ENCODE results near the gene CCDC88B.

CCDC88B gene

DNA sequence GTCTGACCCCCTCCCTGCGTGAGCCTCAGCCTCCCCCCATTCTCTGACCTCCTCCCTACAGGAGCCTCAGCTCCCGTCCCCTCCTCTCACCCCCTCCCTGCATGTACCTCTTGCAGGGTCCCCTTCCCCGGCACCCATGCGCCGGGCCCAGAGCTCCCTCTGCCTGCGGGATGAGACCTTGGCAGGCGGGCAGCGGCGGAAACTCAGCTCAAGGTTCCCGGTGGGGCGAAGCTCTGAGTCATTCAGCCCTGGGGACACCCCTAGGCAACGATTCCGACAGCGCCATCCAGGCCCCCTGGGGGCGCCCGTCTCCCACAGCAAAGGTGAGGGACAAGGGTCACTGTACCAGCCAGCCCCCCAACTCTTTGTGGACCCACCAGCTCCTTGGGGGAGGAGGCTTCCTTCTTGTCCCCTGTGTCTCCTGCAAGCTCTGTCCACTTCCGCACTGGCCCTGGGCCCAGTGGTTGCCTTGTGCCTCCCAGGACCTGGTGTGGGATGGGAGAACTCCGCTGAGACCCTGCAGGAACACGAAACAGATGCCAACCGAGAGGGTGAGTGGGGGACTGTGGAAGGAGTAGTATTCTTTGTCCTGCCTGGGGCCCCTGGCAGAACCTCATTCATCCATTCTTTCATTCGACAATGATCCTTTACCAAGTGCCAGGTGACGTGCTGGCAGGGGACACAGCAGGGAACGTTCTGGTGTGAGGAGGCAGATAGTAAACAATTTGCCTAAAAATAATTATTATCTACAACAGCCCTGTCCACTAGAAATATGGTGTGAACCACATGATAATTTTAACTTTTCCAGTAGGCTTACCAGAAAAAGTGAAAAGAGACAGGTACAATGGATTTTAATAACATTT, 15.3 kb downstream of the CCDC88B start (continued):
- TF ChIP-seq ZNF148 (tag by site-specific recombination; IDR thresholded peaks at IDR 0.05; ENCODE audit: borderline replicate concordance) (no peak), ZNF639 (tag by site-specific recombination; IDR thresholded peaks at IDR 0.05) (no peak), ZBTB20 (tag by site-specific recombination; IDR thresholded peaks at IDR 0.05) (peak; percentile 36; the same call in 1 of the 2 replicates), ZNF629 (tag by site-specific recombination; IDR thresholded peaks at IDR 0.05) (peak; percentile 45; the same call in 1 of the 2 replicates), ZNF239 (tag by site-specific recombination; IDR thresholded peaks at IDR 0.05) (no peak), GLI2 (tag by site-specific recombination; IDR thresholded peaks at IDR 0.05; ENCODE audit: borderline replicate concordance, low read depth) (no peak), ZNF184 (tag by site-specific recombination; IDR thresholded peaks at IDR 0.05) (no peak), ZNF610 (tag by site-specific recombination; IDR thresholded peaks at IDR 0.05; ENCODE audit: borderline replicate concordance) (no peak), ZNF155 (tag by site-specific recombination; IDR thresholded peaks at IDR 0.05) (no peak), YY1 (tag by site-specific recombination; IDR thresholded peaks at IDR 0.05) (no peak), ZNF777 (tag by site-specific recombination; IDR thresholded peaks at IDR 0.05; ENCODE audit: borderline replicate concordance) (no peak), ZNF658 (tag by site-specific recombination; IDR thresholded peaks at IDR 0.05) (no peak), ZNF747 (tag by site-specific recombination; IDR thresholded peaks at IDR 0.05) (no peak), ZNF362 (tag by site-specific recombination; IDR thresholded peaks at IDR 0.05) (no peak), ZSCAN30 (tag by site-specific recombination; IDR thresholded peaks at IDR 0.05) (peak; percentile 64; the same call in 1 of the 2 replicates), ZNF670 (tag by site-specific recombination; IDR thresholded peaks at IDR 0.05; ENCODE audit: low read depth) (no peak), TRIM28 (IDR thresholded peaks at IDR 0.05; ENCODE audit: borderline replicate concordance, low read length) (no peak), SCRT2 (tag by site-specific recombination; IDR thresholded peaks at IDR 0.05) (no peak), ZNF404 (tag by site-specific recombination; IDR thresholded peaks at IDR 0.05) (no peak), ZFP37 (tag by site-specific recombination; IDR thresholded peaks at IDR 0.05) (no peak)
- TF ChIP-seq, protein P1, sequence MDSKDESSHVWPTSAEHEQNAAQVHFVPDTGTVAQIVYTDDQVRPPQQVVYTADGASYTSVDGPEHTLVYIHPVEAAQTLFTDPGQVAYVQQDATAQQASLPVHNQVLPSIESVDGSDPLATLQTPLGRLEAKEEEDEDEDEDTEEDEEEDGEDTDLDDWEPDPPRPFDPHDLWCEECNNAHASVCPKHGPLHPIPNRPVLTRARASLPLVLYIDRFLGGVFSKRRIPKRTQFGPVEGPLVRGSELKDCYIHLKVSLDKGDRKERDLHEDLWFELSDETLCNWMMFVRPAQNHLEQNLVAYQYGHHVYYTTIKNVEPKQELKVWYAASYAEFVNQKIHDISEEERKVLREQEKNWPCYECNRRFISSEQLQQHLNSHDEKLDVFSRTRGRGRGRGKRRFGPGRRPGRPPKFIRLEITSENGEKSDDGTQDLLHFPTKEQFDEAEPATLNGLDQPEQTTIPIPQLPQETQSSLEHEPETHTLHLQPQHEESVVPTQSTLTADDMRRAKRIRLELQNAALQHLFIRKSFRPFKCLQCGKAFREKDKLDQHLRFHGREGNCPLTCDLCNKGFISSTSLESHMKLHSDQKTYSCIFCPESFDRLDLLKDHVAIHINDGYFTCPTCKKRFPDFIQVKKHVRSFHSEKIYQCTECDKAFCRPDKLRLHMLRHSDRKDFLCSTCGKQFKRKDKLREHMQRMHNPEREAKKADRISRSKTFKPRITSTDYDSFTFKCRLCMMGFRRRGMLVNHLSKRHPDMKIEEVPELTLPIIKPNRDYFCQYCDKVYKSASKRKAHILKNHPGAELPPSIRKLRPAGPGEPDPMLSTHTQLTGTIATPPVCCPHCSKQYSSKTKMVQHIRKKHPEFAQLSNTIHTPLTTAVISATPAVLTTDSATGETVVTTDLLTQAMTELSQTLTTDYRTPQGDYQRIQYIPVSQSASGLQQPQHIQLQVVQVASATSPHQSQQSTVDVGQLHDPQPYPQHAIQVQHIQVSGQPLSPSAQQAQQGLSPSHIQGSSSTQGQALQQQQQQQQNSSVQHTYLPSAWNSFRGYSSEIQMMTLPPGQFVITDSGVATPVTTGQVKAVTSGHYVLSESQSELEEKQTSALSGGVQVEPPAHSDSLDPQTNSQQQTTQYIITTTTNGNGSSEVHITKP (tag by site-specific recombination; IDR thresholded peaks at IDR 0.05): peak; percentile 30; the same call in 1 of the 2 replicates
- TF ChIP-seq, protein P2, sequence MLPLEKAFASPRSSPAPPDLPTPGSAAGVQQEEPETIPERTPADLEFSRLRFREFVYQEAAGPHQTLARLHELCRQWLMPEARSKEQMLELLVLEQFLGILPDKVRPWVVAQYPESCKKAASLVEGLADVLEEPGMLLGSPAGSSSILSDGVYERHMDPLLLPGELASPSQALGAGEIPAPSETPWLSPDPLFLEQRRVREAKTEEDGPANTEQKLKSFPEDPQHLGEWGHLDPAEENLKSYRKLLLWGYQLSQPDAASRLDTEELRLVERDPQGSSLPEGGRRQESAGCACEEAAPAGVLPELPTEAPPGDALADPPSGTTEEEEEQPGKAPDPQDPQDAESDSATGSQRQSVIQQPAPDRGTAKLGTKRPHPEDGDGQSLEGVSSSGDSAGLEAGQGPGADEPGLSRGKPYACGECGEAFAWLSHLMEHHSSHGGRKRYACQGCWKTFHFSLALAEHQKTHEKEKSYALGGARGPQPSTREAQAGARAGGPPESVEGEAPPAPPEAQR (tag by site-specific recombination; IDR thresholded peaks at IDR 0.05): no peak
- TF ChIP-seq, protein P3, sequence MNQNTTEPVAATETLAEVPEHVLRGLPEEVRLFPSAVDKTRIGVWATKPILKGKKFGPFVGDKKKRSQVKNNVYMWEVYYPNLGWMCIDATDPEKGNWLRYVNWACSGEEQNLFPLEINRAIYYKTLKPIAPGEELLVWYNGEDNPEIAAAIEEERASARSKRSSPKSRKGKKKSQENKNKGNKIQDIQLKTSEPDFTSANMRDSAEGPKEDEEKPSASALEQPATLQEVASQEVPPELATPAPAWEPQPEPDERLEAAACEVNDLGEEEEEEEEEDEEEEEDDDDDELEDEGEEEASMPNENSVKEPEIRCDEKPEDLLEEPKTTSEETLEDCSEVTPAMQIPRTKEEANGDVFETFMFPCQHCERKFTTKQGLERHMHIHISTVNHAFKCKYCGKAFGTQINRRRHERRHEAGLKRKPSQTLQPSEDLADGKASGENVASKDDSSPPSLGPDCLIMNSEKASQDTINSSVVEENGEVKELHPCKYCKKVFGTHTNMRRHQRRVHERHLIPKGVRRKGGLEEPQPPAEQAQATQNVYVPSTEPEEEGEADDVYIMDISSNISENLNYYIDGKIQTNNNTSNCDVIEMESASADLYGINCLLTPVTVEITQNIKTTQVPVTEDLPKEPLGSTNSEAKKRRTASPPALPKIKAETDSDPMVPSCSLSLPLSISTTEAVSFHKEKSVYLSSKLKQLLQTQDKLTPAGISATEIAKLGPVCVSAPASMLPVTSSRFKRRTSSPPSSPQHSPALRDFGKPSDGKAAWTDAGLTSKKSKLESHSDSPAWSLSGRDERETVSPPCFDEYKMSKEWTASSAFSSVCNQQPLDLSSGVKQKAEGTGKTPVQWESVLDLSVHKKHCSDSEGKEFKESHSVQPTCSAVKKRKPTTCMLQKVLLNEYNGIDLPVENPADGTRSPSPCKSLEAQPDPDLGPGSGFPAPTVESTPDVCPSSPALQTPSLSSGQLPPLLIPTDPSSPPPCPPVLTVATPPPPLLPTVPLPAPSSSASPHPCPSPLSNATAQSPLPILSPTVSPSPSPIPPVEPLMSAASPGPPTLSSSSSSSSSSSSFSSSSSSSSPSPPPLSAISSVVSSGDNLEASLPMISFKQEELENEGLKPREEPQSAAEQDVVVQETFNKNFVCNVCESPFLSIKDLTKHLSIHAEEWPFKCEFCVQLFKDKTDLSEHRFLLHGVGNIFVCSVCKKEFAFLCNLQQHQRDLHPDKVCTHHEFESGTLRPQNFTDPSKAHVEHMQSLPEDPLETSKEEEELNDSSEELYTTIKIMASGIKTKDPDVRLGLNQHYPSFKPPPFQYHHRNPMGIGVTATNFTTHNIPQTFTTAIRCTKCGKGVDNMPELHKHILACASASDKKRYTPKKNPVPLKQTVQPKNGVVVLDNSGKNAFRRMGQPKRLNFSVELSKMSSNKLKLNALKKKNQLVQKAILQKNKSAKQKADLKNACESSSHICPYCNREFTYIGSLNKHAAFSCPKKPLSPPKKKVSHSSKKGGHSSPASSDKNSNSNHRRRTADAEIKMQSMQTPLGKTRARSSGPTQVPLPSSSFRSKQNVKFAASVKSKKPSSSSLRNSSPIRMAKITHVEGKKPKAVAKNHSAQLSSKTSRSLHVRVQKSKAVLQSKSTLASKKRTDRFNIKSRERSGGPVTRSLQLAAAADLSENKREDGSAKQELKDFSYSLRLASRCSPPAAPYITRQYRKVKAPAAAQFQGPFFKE (tag by site-specific recombination; IDR thresholded peaks at IDR 0.05; ENCODE audit: borderline replicate concordance): no peak
